ENCODE results near the gene COL24A1. TPM values are rescaled to one million over a fixed set of nuclear protein-coding genes. Genes with fewer than 3 reads are reported as not detected.

Gene COL24A1
- total and polyA plus RNA-seq, 2 of the 8 experiments (the other 6 are each of a cell fraction or from before 2014, with no cell fraction given), result 0.23 to 1.1 TPM

GRCh38 chr1:85892366-85892765, 264.2 kb downstream of the COL24A1 start:
- Histone ChIP-seq H2BK5ac (ENCODE audit: low read depth, low read length) (no peak overlapping the region), H3K9ac (replicated peaks in 1 of 4; ENCODE audit: extremely low read depth in 1 of 4, low read depth in 3 of 4, low read length in 3 of 4) (no peak overlapping the region), H2BK20ac (ENCODE audit: low read length) (no peak overlapping the region), H3K27ac (ENCODE audit: low read depth, low read length) (no peak overlapping the region), H2BK15ac (ENCODE audit: low read length) (no peak overlapping the region), H3K36me3 (ENCODE audit: control insufficient read depth in 2 of 4, insufficient read depth in 4 of 4, low read length in 3 of 4) (no peaks in the 10 kb centered on the region), H3K23ac (ENCODE audit: insufficient read length) (no peak overlapping the region), H2BK12ac (ENCODE audit: low read depth, low read length) (no peak overlapping the region), H3K56ac (replicated peaks; ENCODE audit: insufficient read length, low read depth, low read length) (no peak overlapping the region), H4K8ac (ENCODE audit: extremely low read depth, insufficient read depth, low read length) (no peak overlapping the region), H4K91ac (replicated peaks; ENCODE audit: insufficient read length, low read length) (no peak overlapping the region), H3K4me1 (replicated peaks in 1 of 4; ENCODE audit: control insufficient read depth in 3 of 4, insufficient read depth in 4 of 4, low read length in 3 of 4) (no peaks in the 10 kb centered on the region), H3K4ac (replicated peaks; ENCODE audit: insufficient read length, low read depth, low read length) (no peak overlapping the region), H3K9me3 (ENCODE audit: insufficient read depth in 2 of 2, low read depth in 1 of 2, low read length in 1 of 2) (no peaks in the 10 kb centered on the region), H3K4me3 (ENCODE audit: extremely low read depth in 1 of 4, insufficient read depth in 2 of 4, low read depth in 3 of 4, low read length in 4 of 4) (no peak overlapping the region), H3K14ac (ENCODE audit: insufficient read length) (no peak overlapping the region), H3K18ac (ENCODE audit: extremely low read depth, low read length) (no peak overlapping the region), H2AK5ac (ENCODE audit: low read depth, low read length) (no peak overlapping the region), H3K79me1 (ENCODE audit: low read depth, low read length) (no peaks in the 10 kb centered on the region), H3K4me2 (ENCODE audit: insufficient read depth in 1 of 2, low read depth in 2 of 2, low read length in 2 of 2) (no peak overlapping the region), H3K79me2 (ENCODE audit: control insufficient read depth in 1 of 2, insufficient read depth in 2 of 2, low read length in 2 of 2) (no peaks in the 10 kb centered on the region), H3K23me2 (ENCODE audit: low read depth, low read length) (no peaks in the 10 kb centered on the region), H2AFZ (ENCODE audit: low read length) (no peak overlapping the region), H2BK120ac (replicated peaks; ENCODE audit: low read depth, low read length) (no peak overlapping the region), H3K27me3 (replicated peaks in 1 of 4; ENCODE audit: control insufficient read depth in 3 of 4, extremely low read depth in 1 of 4, insufficient read depth in 3 of 4, low read length in 3 of 4) (no peaks in the 10 kb centered on the region), H4K20me1 (replicated peaks in 1 of 2; ENCODE audit: control insufficient read depth in 1 of 2, insufficient read depth in 2 of 2, low read length in 2 of 2) (no peaks in the 10 kb centered on the region), H4K5ac (ENCODE audit: insufficient read length, low read depth, low read length) (no peak overlapping the region)
- TF ChIP-seq SP1 (IDR thresholded peaks at IDR 0.05; ENCODE audit: low read depth, low read length) (no peak), HDAC6 (IDR thresholded peaks at IDR 0.05; ENCODE audit: low read depth, low read length) (no peak), JUND (IDR thresholded peaks at IDR 0.05; ENCODE audit: low read length) (no peak), ATF2 (IDR thresholded peaks at IDR 0.05; ENCODE audit: low read length) (no peak), POLR2AphosphoS5 (IDR thresholded peaks at IDR 0.05; ENCODE audit: low read depth, low read length) (no peak), SIX5 (IDR thresholded peaks at IDR 0.05; ENCODE audit: low read depth, low read length) (no peak), TAF7 (optimal IDR thresholded peaks at IDR 0.05; ENCODE audit: borderline replicate concordance, low read depth, low read length) (no peak)
- ChIA-PET CTCF (ENCODE audit: partially characterized antibody) (interaction anchor here (2.0 to 2.3 kb wide), 2 partner anchors 17 to 126 kb away, joined by 5 to 7 read pairs; no protein-coding TSS in a partner anchor), POLR2A (ENCODE audit: partially characterized antibody) (no interaction called here)
- WGBS, 2 experiments (ENCODE audit: extremely low coverage in 1 of 2, insufficient coverage in 1 of 2, insufficient read length in 1 of 2, insufficient replicate concordance in 2 of 2, low coverage in 1 of 2, low lambda C conversion rate in 2 of 2, missing lambda C conversion rate in 1 of 2), result 94% methylated on average over 2 of the region's 2 CpGs; no CpG with 5 or more reads in 1 of the 2 experiments
- FAIRE-seq (no peak), DNase-seq (ENCODE audit: low read depth in 1 of 2, low spot score in 2 of 2) (no peak)

Data from H1 (cell line).